H1 (cell line): Measurements from ENCODE around the gene MAML3. TPM values are rescaled to one million over a fixed set of nuclear protein-coding genes. Genes with fewer than 3 reads are reported as not detected.

Experiments used
- CEBPB ChIP-seq: IDR thresholded peaks from 2 replicates; pipeline ENCODE4 v1.6.1; 2012; ENCODE audit warnings: low read depth, low read length
- CHD2 ChIP-seq: IDR thresholded peaks from 2 replicates; pipeline ENCODE4 v1.6.1; 2012; ENCODE audit warnings: low read length, improper control_type of control experiment
- CREB1 ChIP-seq: IDR thresholded peaks from 2 replicates; pipeline ENCODE4 v1.6.1; 2012; ENCODE audit warnings: inconsistent platforms
- GABPA ChIP-seq: IDR thresholded peaks from 2 replicates; pipeline ENCODE4 v1.6.1; 2011; ENCODE audit warnings: mild to moderate bottlenecking, low read length, moderate library complexity, borderline replicate concordance; ENCODE audit not compliant: insufficient read depth
- KDM1A ChIP-seq: fragments of 200-600, 300-600 bp; sonication (generic); IDR thresholded peaks from 2 replicates; pipeline ENCODE4 v1.7.1; 2016; ENCODE audit warnings: mild to moderate bottlenecking, low read length, borderline replicate concordance
- MAFK ChIP-seq: IDR thresholded peaks from 2 replicates; pipeline ENCODE4 v1.6.1; 2012; ENCODE audit warnings: low read depth, mild to moderate bottlenecking, improper control_type of control experiment, low read length
- PHF8 ChIP-seq: fragments of 200-600 bp; sonication (generic); conservative IDR thresholded peaks from 2 replicates; pipeline ENCODE4 v1.7.1; 2012; ENCODE audit warnings: low read depth, mild to moderate bottlenecking, inconsistent platforms, low read length, moderate library complexity
- RBBP5 ChIP-seq: IDR thresholded peaks from 2 replicates; pipeline ENCODE4 v1.7.1; 2012; ENCODE audit warnings: low read depth, mild to moderate bottlenecking, inconsistent platforms, low read length, moderate library complexity, borderline replicate concordance
- SIX5 ChIP-seq: IDR thresholded peaks from 2 replicates; pipeline ENCODE4 v1.6.1; 2011; ENCODE audit warnings: mild to moderate bottlenecking, low read depth, low read length
- ZNF274 ChIP-seq: IDR thresholded peaks from 2 replicates; pipeline ENCODE4 v1.7.0; 2012; ENCODE audit warnings: low read length, borderline replicate concordance; ENCODE audit errors: extremely low read depth
- polyA plus RNA-seq, 7 experiments: library from polyadenylated mRNA; depleted of rRNA in 3 of 7; stranded (reverse) in 5 of 7; unstranded in 2 of 7; fragments of >200 nt in 5 of 7; fragments of 200-250 nt in 2 of 7; gene quantifications; 1 replicate in 5 of 7; 2 replicates in 1 of 7; 4 replicates in 1 of 7; pipeline versions ENCODE4 v1.2.1 to v1.2.3, GENCODE V29; 2011 to 2013; ENCODE audit warnings: missing spikeins in 2 of 7, mixed read lengths in 2 of 7
- total RNA-seq: library from RNA; stranded (reverse); fragmentation: NEBNext Ultra II Directional; extraction: Animal tissue kit (Norgen Biotek cat#: 25700); gene quantifications from 2 replicates; pipeline ENCODE4 v1.2.1, GENCODE V29; 2021
- TF ChIP-seq, protein P1 (sequence below): IDR thresholded peaks from 2 replicates; pipeline ENCODE4 v1.6.1; 2012; ENCODE audit warnings: low read length, inconsistent platforms

The MAML3 gene
- total and polyA plus RNA-seq, 2 of the 8 experiments (the other 6 are each of a cell fraction or from before 2014, with no cell fraction given): 2.1 to 5.7 TPM

- TF ChIP-seq KDM1A: no peak
- TF ChIP-seq CEBPB: no peak
- no peak for TF ChIP-seq CREB1
- no peak for TF ChIP-seq SIX5
- 0 out of 2 replicates have a peak, but pooled peaks have one; percentile 10 for TF ChIP-seq PHF8
- TF ChIP-seq CHD2: no peak
- TF ChIP-seq, protein P1, sequence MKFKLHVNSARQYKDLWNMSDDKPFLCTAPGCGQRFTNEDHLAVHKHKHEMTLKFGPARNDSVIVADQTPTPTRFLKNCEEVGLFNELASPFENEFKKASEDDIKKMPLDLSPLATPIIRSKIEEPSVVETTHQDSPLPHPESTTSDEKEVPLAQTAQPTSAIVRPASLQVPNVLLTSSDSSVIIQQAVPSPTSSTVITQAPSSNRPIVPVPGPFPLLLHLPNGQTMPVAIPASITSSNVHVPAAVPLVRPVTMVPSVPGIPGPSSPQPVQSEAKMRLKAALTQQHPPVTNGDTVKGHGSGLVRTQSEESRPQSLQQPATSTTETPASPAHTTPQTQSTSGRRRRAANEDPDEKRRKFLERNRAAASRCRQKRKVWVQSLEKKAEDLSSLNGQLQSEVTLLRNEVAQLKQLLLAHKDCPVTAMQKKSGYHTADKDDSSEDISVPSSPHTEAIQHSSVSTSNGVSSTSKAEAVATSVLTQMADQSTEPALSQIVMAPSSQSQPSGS: no peak
- TF ChIP-seq ZNF274: no peak
- TF ChIP-seq GABPA: no peak
- TF ChIP-seq MAFK: no peak
- peak; percentile 53; the same call in 1 of the 2 replicates for TF ChIP-seq RBBP5
These were observed 149.5 kb downstream of the MAML3 start (continued) for GRCh38 chr4:140004549-140004895.
